B cell (primary cell): Measurements from ENCODE around the gene SYNGR3. TPM values are rescaled to one million over a fixed set of nuclear protein-coding genes. Genes with fewer than 3 reads are reported as not detected.

Experiments
- ATAC-seq: fragments of 200-7000 bp; cut with Tn5 transposase; one replicate; pipeline ENCODE4 v1.10.0; 2021; ENCODE audit warnings: low read depth, mild to moderate bottlenecking, moderate number of reproducible peaks, moderate library complexity
- CTCF ChIA-PET: fragments of 350-600 bp; sonication (Branson Sonifier 250); formaldehyde crosslinking; loops from one replicate; lab custom pipeline; 2021; ENCODE audit warnings: antibody characterized with exemption, inconsistent platforms; lab: Charles Lee
- POLR2A ChIA-PET: fragments of 350-600 bp; sonication (Branson Sonifier 250); formaldehyde crosslinking; loops from one replicate; lab custom pipeline; 2021; ENCODE audit warnings: antibody characterized with exemption; lab: Charles Lee
- DNase-seq: peaks from one replicate; pipeline ENCODE4 v3.0.0; 2013
- H2AFZ ChIP-seq: 2 replicates; pipeline ENCODE4 v1.6.1; 2012; ENCODE audit warnings: mild to moderate bottlenecking, low read depth, low read length; ENCODE audit not compliant: insufficient read depth, poor library complexity, severe bottlenecking
- H3K27ac ChIP-seq, 2 donors: 1 replicate in 1 of 2; 2 replicates in 1 of 2; pipeline ENCODE4 v1.5.1; 2012 to 2013; ENCODE audit warnings: low read length in 2 of 2, mild to moderate bottlenecking in 2 of 2, moderate library complexity in 1 of 2
- H3K27me3 ChIP-seq, 4 experiments: fragments of 200-600 bp in 1 of 4; sonication (generic) in 1 of 4; replicated peaks in 1 of 4; 1 replicate in 2 of 4; 2 replicates in 2 of 4; pipeline versions ENCODE4 v1.6.1 to v1.7.0; 2013 to 2016; ENCODE audit warnings: low read length in 3 of 4, mild to moderate bottlenecking in 2 of 4, mixed read lengths in 1 of 4, moderate library complexity in 1 of 4; ENCODE audit not compliant: insufficient read depth in 4 of 4, control insufficient read depth in 3 of 4; ENCODE audit errors: control extremely low read depth in 1 of 4
- H3K36me3 ChIP-seq, 2 experiments: replicated peaks in 1 of 2; 1 replicate in 1 of 2; 2 replicates in 1 of 2; pipeline versions ENCODE4 v1.6.1 to v1.7.1; 2013; ENCODE audit warnings: low read length in 1 of 2; ENCODE audit not compliant: insufficient read depth in 2 of 2, control insufficient read depth in 1 of 2; ENCODE audit errors: control extremely low read depth in 1 of 2, extremely low read depth in 1 of 2
- H3K4me1 ChIP-seq, 2 donors: fragments of 200-600 bp in 1 of 2; sonication (generic) in 1 of 2; 1 replicate in 1 of 2; 2 replicates in 1 of 2; pipeline versions ENCODE4 v1.5.1 to v1.6.1; 2013 to 2017; ENCODE audit warnings: low read length in 2 of 2; ENCODE audit not compliant: control insufficient read depth in 2 of 2, insufficient read depth in 2 of 2
- H3K4me2 ChIP-seq: replicated peaks from 2 replicates; pipeline ENCODE3; 2012; ENCODE audit warnings: mild to moderate bottlenecking, low read depth, low read length; ENCODE audit not compliant: poor library complexity, severe bottlenecking
- H3K4me3 ChIP-seq, 5 experiments: fragments of 200-600 bp in 1 of 5; sonication (generic) in 1 of 5; 1 replicate in 3 of 5; 2 replicates in 2 of 5; pipeline versions ENCODE4 v1.5.1 to v1.7.0; 2011 to 2016; ENCODE audit warnings: low read length in 4 of 5, mild to moderate bottlenecking in 4 of 5, low read depth in 2 of 5, control low read depth in 1 of 5, moderate library complexity in 1 of 5; ENCODE audit not compliant: insufficient read depth in 1 of 5; ENCODE audit errors: control extremely low read depth in 1 of 5, extremely low read depth in 1 of 5
- H3K79me2 ChIP-seq: fragments of 200-600 bp; sonication (generic); one replicate; pipeline ENCODE4 v1.6.0; 2016; ENCODE audit warnings: low read length; ENCODE audit not compliant: control insufficient read depth, insufficient read depth
- H3K9ac ChIP-seq: fragments of 200-600 bp; sonication (generic); 2 replicates; pipeline ENCODE4 v1.6.1; 2017; ENCODE audit warnings: mild to moderate bottlenecking, low read length, moderate library complexity
- H3K9me3 ChIP-seq, 3 donors: one replicate each; pipeline versions ENCODE4 v1.6.1 to v1.7.1; 2013; ENCODE audit warnings: low read length in 2 of 3; ENCODE audit not compliant: control insufficient read depth in 2 of 3, insufficient read depth in 1 of 3; ENCODE audit errors: control extremely low read depth in 1 of 3
- H4K20me1 ChIP-seq: 2 replicates; pipeline ENCODE4 v1.6.0; 2012; ENCODE audit warnings: mild to moderate bottlenecking, low read length; ENCODE audit not compliant: insufficient read depth, control insufficient read depth, poor library complexity, severe bottlenecking
- H3K27ac Mint-ChIP-seq: one replicate; pipeline ENCODE4 v1.8.0; 2021; ENCODE audit warnings: mixed read lengths
- H3K27me3 Mint-ChIP-seq: one replicate; pipeline ENCODE4 v1.8.0; 2021; ENCODE audit warnings: mixed read lengths
- H3K4me1 Mint-ChIP-seq: one replicate; pipeline ENCODE4 v1.8.0; 2021; ENCODE audit warnings: mixed read lengths
- H3K4me3 Mint-ChIP-seq: one replicate; pipeline ENCODE4 v1.8.0; 2021; ENCODE audit warnings: mixed read lengths
- H3K9me3 Mint-ChIP-seq: one replicate; pipeline ENCODE4 v1.8.0; 2022; ENCODE audit warnings: mixed read lengths; ENCODE audit not compliant: insufficient read depth
- EZH2 ChIP-seq: IDR thresholded peaks from 2 replicates; pipeline ENCODE4 v1.6.1; 2012; ENCODE audit warnings: borderline replicate concordance, low read depth, mild to moderate bottlenecking, moderate library complexity, low read length; ENCODE audit not compliant: insufficient read depth, poor library complexity, severe bottlenecking
- WGBS: methylation state at CpG from one replicate; pipeline ENCODE4 v1.1.5; 2013; ENCODE audit warnings: missing lambda C conversion rate; ENCODE audit not compliant: insufficient coverage; 5-methylcytosine and 5-hydroxymethylcytosine counted together
- intact Hi-C: fragments of 100-400 bp; cut with micrococcal nuclease; formaldehyde crosslinking; loops from one replicate; pipeline ENCODE4 v1.10.0; 2022
- polyA plus RNA-seq: library from polyadenylated mRNA; depleted of rRNA; stranded (reverse); fragments of >200 nt; gene quantifications from 2 replicates; pipeline ENCODE4 v1.2.3, GENCODE V29; 2012
- total RNA-seq, 2 donors: library from RNA; stranded (reverse); fragments of 120-200 nt in 1 of 2; gene quantifications; 1 replicate in 1 of 2; 2 replicates in 1 of 2; pipeline versions ENCODE4 v1.2.3 to v1.2.4, GENCODE V29; 2013 to 2022
- TF ChIP-seq, protein P1 (sequence below): fragments of 200-600 bp; IDR thresholded peaks from one replicate; pipeline ENCODE4 v1.8.0; 2022; ENCODE audit warnings: antibody characterized with exemption, mild to moderate bottlenecking

Gene SYNGR3
- total and polyA plus RNA-seq, 2 donors (not counting 1 experiment from before 2014, with no cell fraction given) = 19.5 to 19.8 TPM

DNA sequence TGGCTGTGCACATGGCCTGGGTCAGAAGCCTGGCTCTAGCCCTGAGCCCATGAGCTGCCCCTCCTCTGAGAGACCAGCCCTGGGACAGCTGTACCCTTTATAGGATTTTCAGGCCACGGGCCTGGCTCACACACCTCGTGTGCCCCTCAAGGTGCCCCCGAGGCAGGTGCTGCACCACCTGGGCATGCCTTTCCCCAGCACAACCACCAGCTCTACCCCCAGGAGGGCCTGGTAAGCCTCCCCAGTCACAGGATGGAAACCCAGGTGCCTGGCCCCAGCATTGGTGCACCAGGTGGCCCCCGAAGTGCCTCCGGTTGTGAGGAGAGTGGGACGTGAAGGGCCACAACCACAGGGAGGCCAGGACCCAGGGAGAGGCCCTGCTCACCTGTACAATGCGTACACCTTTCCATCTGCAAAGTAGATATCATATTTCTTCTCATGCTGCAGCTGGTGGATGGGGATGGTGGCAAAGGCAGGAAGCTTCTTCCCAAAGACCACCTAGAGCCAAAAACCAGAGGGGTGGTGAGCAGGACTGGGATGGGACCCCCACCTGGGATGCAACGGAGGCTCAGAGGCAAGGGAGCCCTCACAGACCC lies 13.6 kb downstream of the SYNGR3 start:
- peak overlapping the region; percentile 59 for H3K4me2 ChIP-seq
- no peaks in the 10 kb centered on the region for H3K9me3 ChIP-seq
- H3K36me3 ChIP-seq = peaks cover 0 to 51% of the 10 kb centered on the region in 2 experiments
- no peaks in the 10 kb centered on the region for H3K27me3 Mint-ChIP-seq
- peaks cover 79% of the 10 kb centered on the region for H4K20me1 ChIP-seq
- WGBS = 83% methylated on average over 4 of the region's 8 CpGs
- no peak for DNase-seq
- peaks cover 35% of the 10 kb centered on the region for H3K4me1 Mint-ChIP-seq
- H3K4me3 ChIP-seq = no peak overlapping the region
- no peak for ATAC-seq
- no peaks in the 10 kb centered on the region for H3K27me3 ChIP-seq
- H3K9me3 Mint-ChIP-seq = no peaks in the 10 kb centered on the region
- H3K79me2 ChIP-seq = peaks cover 61% of the 10 kb centered on the region
- H3K4me1 ChIP-seq = peaks cover 26 to 38% of the 10 kb centered on the region in 2 donors
- H3K27ac ChIP-seq = no peak overlapping the region
- ChIA-PET CTCF (interaction anchor here (0.6 to 4.9 kb wide), 13 partner anchors 9 to 1313 kb away, joined by 3 to 46 read pairs (median 5); partner anchors contain the start of genes ECI1, NOXO1, RAB26 and TRAF7), POLR2A (interaction anchor here (0.6 to 1.5 kb wide), 5 partner anchors 12 to 1951 kb away, joined by 3 to 9 read pairs (median 5); partner anchors contain the start of gene TRAF7)
- no peak overlapping the region for H3K27ac Mint-ChIP-seq
- no peak overlapping the region for H3K9ac ChIP-seq
- intact Hi-C loops = no loop called here
- no peak overlapping the region for H3K4me3 Mint-ChIP-seq
- no peak overlapping the region for H2AFZ ChIP-seq
- no peak for TF ChIP-seq EZH2
- TF ChIP-seq, protein P1, sequence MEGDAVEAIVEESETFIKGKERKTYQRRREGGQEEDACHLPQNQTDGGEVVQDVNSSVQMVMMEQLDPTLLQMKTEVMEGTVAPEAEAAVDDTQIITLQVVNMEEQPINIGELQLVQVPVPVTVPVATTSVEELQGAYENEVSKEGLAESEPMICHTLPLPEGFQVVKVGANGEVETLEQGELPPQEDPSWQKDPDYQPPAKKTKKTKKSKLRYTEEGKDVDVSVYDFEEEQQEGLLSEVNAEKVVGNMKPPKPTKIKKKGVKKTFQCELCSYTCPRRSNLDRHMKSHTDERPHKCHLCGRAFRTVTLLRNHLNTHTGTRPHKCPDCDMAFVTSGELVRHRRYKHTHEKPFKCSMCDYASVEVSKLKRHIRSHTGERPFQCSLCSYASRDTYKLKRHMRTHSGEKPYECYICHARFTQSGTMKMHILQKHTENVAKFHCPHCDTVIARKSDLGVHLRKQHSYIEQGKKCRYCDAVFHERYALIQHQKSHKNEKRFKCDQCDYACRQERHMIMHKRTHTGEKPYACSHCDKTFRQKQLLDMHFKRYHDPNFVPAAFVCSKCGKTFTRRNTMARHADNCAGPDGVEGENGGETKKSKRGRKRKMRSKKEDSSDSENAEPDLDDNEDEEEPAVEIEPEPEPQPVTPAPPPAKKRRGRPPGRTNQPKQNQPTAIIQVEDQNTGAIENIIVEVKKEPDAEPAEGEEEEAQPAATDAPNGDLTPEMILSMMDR = no peak
